HepG2 (cell line): ENCODE results near the gene DQX1. TPM values are rescaled to one million over a fixed set of nuclear protein-coding genes. Genes with fewer than 3 reads are reported as not detected.

ENCODE experiments used
- ETS1 ChIP-seq: sonication (generic); formaldehyde crosslinking; IDR thresholded peaks from 2 replicates; pipeline ENCODE4 v1.4.0; 2020; ENCODE audit warnings: missing genetic modification reagents
- GABPB1 ChIP-seq: IDR thresholded peaks from 2 replicates; pipeline ENCODE4 v1.6.1; 2016; ENCODE audit warnings: mild to moderate bottlenecking, missing genetic modification reagents, moderate library complexity, missing compliant biosample characterization
- IKZF4 ChIP-seq: sonication (generic); formaldehyde crosslinking; IDR thresholded peaks from 2 replicates; pipeline ENCODE4 v1.5.1; 2020; ENCODE audit warnings: borderline replicate concordance, mild to moderate bottlenecking, low read depth, missing genetic modification reagents; ENCODE audit errors: not compliant biosample characterization
- JUN ChIP-seq: sonication (generic); formaldehyde crosslinking; IDR thresholded peaks from 2 replicates; pipeline ENCODE4 v1.4.0; 2020; ENCODE audit warnings: mild to moderate bottlenecking, missing genetic modification reagents
- KAT2B ChIP-seq: fragments of 150-350 bp; IDR thresholded peaks from 2 replicates; pipeline ENCODE4 v1.6.1; 2014; ENCODE audit warnings: low read depth, low read length, borderline replicate concordance
- KDM3A ChIP-seq: IDR thresholded peaks from 2 replicates; pipeline ENCODE4 v1.6.1; 2018; ENCODE audit warnings: low read depth, missing compliant biosample characterization
- KLF6 ChIP-seq: IDR thresholded peaks from 2 replicates; pipeline ENCODE4 v1.8.0; 2016; ENCODE audit warnings: missing biosample characterization, missing genetic modification reagents
- LRRFIP1 ChIP-seq: sonication (generic); formaldehyde crosslinking; conservative IDR thresholded peaks from 2 replicates; pipeline ENCODE4 v1.4.0; 2020; ENCODE audit warnings: missing genetic modification reagents
- PRDM4 ChIP-seq: sonication (generic); formaldehyde crosslinking; IDR thresholded peaks from 2 replicates; pipeline ENCODE4 v1.9.0; 2021; ENCODE audit warnings: missing genetic modification reagents, borderline replicate concordance
- STAT6 ChIP-seq: sonication (generic); formaldehyde crosslinking; IDR thresholded peaks from 2 replicates; pipeline ENCODE4 v1.4.0; 2020; ENCODE audit warnings: missing genetic modification reagents, mild to moderate bottlenecking, borderline replicate concordance
- TCF7L2 ChIP-seq: IDR thresholded peaks from 2 replicates; pipeline ENCODE4 v1.6.1; 2011; ENCODE audit warnings: mild to moderate bottlenecking, low read depth, low read length, moderate library complexity
- TFDP2 ChIP-seq: sonication (generic); formaldehyde crosslinking; IDR thresholded peaks from 2 replicates; pipeline ENCODE4 v1.4.0; 2020; ENCODE audit warnings: missing genetic modification reagents
- ZNF180 ChIP-seq: sonication (generic); formaldehyde crosslinking; IDR thresholded peaks from 2 replicates; pipeline ENCODE4 v1.4.0; 2020; ENCODE audit warnings: low read depth, missing genetic modification reagents, borderline replicate concordance
- ZNF691 ChIP-seq: sonication (generic); formaldehyde crosslinking; IDR thresholded peaks from 2 replicates; pipeline ENCODE4 v1.4.0; 2020; ENCODE audit warnings: missing genetic modification reagents, low read depth, mild to moderate bottlenecking, borderline replicate concordance
- ZNF83 ChIP-seq: sonication (generic); formaldehyde crosslinking; IDR thresholded peaks from 2 replicates; pipeline ENCODE4 v1.4.0; 2020; ENCODE audit warnings: missing genetic modification reagents, mild to moderate bottlenecking, borderline replicate concordance
- ZSCAN25 ChIP-seq: sonication (generic); formaldehyde crosslinking; IDR thresholded peaks from 2 replicates; pipeline ENCODE4 v1.8.0; 2022; ENCODE audit warnings: mild to moderate bottlenecking, missing genetic modification reagents
- polyA plus RNA-seq, 8 experiments: library from polyadenylated mRNA; depleted of rRNA in 3 of 8; stranded (reverse) in 7 of 8; unstranded in 1 of 8; fragments of >200 nt; fragmentation: Illumina TruSeq in 4 of 8; extraction: Trizol in 4 of 8; gene quantifications; 2 replicates each; pipeline versions ENCODE4 v1.2.1 to v1.2.3, GENCODE V29; 2011 to 2016; ENCODE audit warnings: low read depth in 4 of 8, missing spikeins in 1 of 8, mixed read lengths in 1 of 8; ENCODE audit not compliant: insufficient read depth in 1 of 8
- total RNA-seq, 5 experiments: library from RNA; depleted of rRNA; stranded (reverse); fragments of >200 nt; fragmentation: Illumina TruSeq; extraction: Trizol; gene quantifications; 2 replicates each; pipeline ENCODE4 v1.2.3, GENCODE V29; 2016; ENCODE audit warnings: low read depth in 1 of 5

DQX1 gene
- total and polyA plus RNA-seq, 2 of the 13 experiments (the other 11 are each of a cell fraction or from before 2014, with no cell fraction given), result 27.6 to 89.8 TPM

GRCh38 chr2:74501335-74502071 is 24.5 kb downstream of the DQX1 start (continued):
- TF ChIP-seq PRDM4 (CRISPR knock-in tag), result no peak
- TF ChIP-seq JUN, result no peak
- no peak for TF ChIP-seq ZNF691
- no peak for TF ChIP-seq TCF7L2
- TF ChIP-seq KLF6 (CRISPR knock-in tag), result no peak
- TF ChIP-seq LRRFIP1 (CRISPR knock-in tag), result no peak
- no peak for TF ChIP-seq GABPB1 (CRISPR knock-in tag)
- no peak for TF ChIP-seq KDM3A (CRISPR knock-in tag)
- TF ChIP-seq ZNF83 (CRISPR knock-in tag), result no peak
- TF ChIP-seq TFDP2 (CRISPR knock-in tag), result no peak
- no peak for TF ChIP-seq STAT6 (CRISPR knock-in tag)
- 0 out of 2 replicates have a peak, but pooled peaks have one; percentile 64 for TF ChIP-seq ZSCAN25 (CRISPR knock-in tag)
- no peak for TF ChIP-seq ZNF180 (CRISPR knock-in tag)
- peak; percentile 17 for TF ChIP-seq IKZF4 (CRISPR knock-in tag)
- no peak for TF ChIP-seq ETS1 (CRISPR knock-in tag)
- no peak for TF ChIP-seq KAT2B
